CD4-positive, alpha-beta T cell treated with Interleukin-17A for 1 hour (primary cell): Measurements from ENCODE around the gene DIAPH2.
"Not testable (repeated sequence)": the region's sequence is repeated elsewhere in the genome, so short reads cannot be mapped to it uniquely, and the experiment has no call there.

Experiments
- DNase-seq: peaks from one replicate; pipeline ENCODE4 v3.0.0-alpha.2; 2020

Gene DIAPH2

DNA sequence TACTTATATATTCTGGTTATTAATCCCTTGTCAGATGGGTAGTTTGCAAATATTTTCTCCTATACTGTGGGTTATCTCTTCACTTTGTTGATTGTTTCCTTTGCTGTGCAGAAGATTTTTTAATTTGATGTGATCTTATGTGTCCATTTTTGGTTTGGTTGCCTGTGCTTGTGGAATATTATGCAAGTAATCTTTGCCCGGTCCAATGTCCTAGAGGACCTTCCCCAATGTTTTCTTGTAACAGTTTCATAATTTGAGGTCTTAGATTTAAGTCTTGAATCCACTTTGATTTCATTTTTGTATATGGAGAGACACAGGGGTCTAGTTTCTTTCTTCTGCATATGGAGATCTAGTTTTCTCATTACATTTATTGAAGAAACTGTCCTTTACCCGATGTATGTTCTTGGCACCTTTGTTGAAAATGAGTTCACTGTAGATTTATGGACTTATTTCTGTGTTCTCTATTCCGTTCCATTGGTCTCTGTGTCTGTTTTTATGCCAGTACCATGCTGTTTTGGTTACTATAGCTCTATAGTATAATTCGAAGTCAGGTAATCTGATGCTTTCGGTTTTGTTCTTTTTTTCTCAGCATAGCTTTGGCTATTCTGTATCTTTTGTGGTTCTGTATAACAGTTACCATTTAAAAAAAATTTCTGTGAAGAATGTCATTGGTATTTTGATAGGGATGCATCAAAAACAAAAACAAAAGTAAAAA is 34.7 kb downstream of the DIAPH2 start:
- no peak for DNase-seq

DNA sequence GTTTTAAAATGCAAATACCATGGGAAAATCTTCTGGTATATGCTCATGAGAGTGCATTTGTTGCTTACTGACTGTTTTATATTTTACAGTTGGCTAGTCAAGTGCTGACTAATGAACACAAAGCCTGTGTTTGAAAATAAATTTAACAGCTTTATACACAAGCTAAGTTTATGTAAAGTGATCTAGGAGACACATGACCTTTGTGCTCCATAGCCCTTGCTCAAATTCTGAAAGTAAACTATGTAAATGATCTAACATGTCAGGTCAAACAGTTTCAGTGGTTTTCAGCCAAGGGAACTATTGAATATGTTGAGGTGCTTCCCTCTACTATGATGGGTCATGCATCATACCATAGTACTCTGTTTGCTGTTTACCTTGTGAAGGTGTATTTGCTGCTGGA is 36.7 kb downstream of the DIAPH2 start:
- no peak for DNase-seq

DNA sequence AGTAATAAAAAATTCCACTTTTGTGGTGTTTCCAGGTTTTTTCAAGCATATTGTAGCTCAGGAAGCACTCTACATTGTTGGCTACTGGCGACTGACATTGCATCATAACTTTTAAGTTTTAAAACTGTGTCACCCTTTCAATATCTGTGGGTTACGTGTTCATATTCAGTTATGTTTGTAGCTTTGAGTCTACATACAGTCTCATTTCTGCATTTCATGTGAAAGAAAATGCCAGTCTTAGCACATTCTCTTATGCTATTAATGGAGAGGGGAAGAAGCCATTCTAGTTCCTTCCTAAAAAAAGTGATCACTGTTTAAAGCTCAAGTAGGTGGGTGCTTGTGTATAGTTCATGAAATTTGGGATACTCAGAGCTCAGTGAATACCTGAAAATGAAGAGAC is 38.1 kb downstream of the DIAPH2 start:
- no peak for DNase-seq

DNA sequence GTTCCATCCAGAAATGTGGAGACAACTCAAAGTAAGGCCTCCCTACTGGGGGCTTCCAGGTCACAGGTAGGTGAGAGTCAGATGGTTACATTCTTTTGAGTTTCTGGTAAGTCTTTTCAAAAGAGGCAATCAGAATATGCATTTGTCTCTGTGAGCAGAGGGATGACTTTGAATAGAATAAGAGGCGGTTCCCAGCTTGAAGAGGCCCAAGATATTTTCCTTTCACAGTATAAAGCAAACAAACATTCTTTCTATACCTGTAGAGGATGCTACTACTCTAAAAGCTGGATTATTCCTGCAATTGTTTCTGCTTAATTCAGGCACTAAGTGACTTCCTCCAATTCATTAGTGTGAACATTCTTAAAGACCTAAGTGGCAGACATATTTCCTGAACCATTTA is 44.4 kb downstream of the DIAPH2 start:
- DNase-seq: no peak

DNA sequence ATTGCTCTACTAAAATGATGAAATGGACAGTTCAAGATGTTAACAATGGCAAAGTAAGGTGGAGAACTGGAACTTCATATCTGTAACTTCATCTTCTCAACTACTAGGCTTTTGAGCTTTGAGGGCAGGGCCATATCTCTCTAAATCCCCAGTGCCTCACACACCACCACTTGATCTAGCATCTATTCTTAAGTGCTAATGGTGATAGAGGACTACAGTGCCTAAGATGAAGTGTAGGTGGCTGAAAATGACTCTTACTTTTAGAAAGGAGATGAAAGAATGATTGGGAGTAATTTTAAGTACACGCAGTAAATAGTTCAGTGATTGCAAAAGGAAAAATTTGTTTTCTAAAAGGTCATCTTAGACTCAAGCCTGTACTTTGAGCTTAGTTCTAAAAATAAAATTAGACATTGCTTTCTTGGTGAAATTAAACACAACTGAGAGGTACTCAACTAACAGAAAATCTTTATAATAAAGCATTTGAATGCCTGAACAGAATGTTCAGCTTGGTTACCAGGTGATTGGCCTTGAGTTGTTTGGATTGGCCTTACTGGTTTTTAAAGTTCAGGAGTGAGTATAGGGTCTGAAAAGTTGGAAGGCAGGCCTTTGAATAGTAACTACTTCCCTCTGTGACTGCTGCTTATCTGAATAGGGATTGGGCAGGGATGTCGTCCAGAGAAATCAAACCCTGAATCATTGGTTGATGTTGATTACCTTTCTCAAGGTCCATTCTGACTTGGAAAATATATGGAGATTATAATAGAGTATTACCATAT is 45.4 kb downstream of the DIAPH2 start:
- DNase-seq: no peak

DNA sequence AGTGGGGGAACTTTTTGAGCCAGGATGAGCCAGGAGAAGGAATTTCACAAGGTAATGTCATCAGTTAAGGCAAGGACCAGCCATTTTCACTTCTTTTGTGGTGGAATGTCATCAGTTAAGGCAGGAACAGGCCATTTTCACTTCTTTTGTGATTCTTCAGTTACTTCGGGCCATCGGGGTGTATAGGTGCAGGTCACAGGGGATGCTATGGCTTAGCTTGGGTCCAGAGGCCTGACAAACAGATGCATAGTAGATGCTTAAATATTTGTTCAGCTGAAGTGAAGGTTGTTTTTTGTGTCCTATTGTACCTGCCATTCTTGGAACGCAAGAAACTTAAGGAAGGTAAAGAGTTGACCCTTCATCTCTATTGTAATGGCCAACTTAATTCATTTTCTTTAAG is 46.4 kb downstream of the DIAPH2 start:
- DNase-seq: not testable (repeated sequence)

DNA sequence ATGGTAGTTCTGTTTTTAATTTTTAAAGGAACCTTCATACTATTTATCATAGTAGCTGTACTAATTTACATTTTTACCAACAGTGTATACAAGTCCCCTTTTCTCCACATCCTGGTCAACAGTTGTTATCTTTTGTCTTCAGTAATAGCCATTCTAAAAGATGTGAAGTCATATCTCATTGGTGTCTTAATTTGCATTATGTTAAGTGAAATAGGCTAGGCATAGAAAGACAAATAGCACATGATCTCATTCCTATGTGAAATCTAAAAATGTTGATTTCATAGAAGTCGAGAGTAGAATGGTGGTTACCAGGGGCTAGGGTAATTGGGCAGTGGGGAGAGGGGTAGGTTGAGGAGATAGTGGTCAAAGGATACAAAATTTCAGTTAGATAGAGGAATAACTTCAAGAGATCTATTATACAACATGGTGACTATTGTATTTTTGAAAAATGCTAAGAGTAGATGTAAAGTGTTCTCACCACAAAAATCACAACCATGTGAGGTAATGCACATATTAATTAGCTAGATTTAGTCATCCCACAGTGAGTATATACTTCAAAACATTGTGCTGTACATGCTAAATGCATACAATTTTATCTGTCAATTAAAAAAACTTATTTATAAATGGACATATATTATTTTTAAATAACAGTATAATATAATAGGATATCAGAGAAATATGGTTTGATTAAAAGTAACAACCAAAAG is 58.9 kb downstream of the DIAPH2 start:
- no peak for DNase-seq

DNA sequence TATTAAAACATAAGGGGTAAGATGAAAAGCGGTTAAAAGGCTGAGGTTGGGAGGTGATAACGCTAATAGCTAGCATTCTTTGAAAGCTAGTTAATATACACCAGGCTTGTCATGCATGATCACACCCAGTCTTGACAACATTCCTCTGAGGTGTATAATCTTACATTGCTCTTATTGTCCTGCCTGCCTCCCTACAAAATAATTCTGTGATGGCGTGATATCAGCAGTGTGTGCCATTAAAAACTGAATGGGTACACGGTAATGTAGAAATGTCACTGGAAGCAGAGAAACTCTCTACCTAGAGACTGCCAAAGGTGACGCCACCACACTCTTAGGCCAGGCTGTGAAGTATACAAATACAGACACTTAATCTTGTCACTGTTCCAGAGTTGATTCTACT is 68.1 kb downstream of the DIAPH2 start:
- no peak for DNase-seq

DNA sequence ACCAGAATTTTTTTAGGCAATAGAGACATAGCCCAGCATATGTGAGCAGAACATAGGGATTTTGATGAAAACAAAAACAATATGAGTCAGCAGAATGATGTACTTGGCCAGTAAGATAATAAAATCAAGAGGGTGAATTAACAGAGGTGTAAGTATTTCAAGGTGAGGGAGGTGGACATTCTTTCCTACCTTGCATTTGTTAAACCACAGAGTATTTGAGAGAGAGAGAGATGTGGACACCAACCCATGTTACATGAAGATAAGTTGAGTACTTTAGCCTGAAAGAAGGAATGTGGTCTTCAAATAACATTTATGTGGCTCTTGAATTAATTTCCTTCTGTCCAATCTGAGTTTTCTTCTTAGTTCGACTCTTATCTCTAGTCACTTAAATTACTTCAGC is 68.6 kb downstream of the DIAPH2 start:
- no peak for DNase-seq

DNA sequence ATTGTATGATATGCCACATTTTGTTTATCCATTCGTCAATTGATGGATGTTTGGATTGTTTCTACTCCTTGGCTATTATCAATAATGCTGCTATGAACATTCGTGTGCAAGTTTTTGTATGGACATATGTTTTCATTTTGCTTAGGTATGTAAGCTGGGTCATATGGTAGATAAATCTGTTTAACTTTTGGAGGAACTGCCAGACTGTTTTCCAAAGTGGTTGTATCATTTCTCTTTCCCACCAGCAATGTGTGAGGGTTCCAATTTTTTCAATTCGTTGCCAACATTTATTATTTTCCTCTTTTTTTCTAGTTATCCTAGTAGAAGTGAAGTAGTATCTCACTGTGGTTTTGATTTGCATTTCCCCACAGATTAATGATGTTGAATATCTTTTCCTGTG is 71.8 kb downstream of the DIAPH2 start:
- no peak for DNase-seq

DNA sequence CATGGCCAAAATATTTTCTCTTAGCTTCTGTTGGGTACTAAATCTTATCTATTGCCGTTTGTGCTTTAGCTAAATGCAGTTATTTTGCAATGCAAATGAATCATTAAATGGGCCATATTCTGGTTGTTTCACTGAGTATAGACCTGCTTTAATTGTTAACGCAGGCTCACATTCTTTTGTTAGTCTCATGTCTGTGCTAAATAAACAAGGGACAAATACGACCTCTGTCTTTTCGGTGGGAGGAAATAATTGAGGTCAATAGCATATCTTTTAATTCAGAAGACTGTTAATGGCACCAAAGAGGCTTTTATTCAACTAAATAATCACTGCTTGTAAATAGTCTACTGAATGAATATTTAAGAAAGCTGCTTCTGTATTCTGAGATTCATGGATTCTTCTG is 76.9 kb downstream of the DIAPH2 start:
- no peak for DNase-seq

DNA sequence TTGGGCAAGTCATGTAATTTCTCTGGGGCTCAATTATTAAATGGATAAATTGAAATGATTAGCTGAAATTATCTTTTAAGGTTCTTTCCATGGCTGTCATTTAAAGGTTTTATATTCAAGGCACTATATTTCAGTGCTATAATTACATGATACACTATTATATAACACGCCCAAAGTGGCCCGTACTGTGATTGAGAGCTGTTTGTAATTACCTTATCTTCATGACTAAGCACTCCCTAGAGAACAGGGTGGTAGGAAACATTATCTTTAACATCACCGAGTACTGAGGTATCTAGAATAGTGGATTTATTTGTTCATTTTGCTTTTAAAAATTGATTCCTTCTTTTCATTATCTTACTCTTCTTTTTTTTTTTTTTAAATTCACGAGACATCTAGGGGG is 79.0 kb downstream of the DIAPH2 start:
- DNase-seq: no peak

DNA sequence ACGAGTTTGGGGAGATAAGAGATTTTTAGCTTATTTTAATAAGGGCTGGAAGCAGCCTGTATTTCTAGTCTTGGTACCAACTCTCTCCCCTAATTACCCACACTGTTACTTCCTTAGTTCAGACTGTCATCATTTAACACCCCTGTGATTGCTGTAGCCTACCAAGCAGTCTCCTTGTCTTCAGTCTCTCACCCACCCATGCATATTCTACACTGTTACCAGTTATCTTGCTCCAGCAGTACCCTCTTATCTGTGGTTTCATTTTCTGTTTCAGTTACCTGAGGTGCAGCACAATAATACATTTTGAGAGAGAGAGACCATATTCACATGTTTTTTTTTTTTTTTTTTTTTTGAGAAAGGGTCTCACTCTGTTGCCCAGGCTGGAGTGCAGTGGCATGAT is 80.2 kb downstream of the DIAPH2 start:
- DNase-seq: peak; percentile 2

DNA sequence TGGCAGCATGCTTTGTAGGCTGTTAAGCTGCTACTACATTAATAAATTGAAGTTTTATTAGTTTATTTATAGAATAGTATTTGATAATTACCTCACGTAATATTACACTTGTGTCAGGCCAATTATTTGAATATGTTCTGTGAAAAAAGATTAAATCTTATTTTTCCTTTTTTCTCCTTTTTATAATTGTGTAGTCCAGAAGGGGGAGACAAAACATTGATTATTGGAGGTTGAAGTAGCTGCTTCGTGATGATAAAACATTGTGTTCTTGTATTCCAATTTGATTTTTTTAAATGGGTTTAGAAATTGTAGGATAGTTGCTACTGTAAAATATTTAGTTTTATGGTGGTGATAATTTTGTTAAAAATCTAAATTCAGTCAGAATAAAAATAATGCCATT is 85.7 kb downstream of the DIAPH2 start:
- DNase-seq: no peak

DNA sequence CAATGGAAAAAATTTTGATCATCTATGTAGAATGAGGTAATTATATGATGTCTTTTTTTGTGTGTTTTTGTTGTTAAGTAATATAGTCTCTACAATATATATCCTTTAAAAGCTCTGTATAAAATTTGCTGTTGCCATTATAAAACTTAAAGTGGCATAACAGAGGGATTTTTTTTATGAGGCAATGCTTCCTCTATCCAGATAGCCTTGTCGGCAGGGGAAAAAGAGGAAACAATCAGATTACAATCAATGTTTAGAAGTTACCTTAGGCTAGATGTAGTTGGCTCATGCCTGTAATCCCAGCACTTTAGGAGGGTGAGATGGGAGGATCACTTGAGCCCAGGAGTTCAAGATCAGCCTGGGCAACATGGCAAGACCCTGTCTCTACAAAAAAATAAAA is 86.8 kb downstream of the DIAPH2 start:
- no peak for DNase-seq

DNA sequence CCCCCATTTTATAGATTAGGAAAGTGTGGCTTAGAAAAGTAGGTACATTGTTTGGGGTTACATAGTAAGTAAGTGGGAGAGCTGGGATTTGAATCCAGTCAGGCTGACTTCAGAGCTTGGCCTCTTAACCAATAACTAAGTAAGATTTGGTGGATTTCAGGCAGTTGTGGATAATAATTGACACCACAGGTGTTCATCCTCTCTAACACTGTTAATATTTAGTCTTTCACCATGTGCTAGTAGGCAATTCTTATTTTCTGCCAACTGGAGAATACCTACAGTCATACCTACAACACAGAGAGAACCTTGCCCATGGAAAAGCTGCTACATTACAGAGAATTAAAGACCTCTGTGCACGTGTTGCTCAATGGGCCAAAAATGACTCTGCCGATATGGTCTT is 89.5 kb downstream of the DIAPH2 start:
- no peak for DNase-seq

DNA sequence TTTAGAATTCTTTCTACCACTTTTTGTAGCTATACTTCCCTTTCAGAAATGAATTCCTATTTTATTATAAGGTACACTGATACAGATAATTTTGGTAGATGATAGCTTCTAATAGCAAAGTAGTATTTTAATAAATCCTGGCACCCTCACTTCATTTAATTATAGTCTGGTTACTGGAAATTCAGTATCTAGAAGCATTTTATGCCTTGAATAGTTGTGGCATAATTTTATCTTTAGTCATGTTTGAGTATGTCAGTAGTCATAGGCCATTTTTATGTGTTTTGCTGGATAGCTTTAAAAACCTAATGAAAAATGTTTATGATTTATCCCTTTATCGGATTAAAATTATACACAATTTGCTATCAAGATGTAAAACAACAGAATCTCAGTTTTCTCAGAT is 92.3 kb downstream of the DIAPH2 start:
- DNase-seq: no peak

DNA sequence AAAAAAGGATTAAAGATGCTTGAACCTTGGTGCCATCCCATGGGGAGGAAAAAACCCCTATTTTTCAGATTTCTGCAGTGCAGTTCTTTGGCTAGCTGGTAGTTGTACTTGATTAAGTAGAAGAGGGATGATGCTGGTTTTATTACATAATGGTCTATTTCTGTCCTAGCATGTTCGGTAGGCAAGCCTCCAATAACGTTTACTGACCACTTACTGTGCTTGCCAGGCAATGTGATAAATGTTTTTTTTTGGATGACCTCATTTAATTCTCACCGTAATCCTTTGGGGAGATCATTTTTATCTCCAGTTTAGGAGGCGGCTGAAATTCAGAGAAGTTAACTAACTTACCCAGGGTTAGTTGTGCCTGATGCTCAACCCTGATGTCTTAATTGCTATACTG is 106.9 kb downstream of the DIAPH2 start:
- DNase-seq: no peak

DNA sequence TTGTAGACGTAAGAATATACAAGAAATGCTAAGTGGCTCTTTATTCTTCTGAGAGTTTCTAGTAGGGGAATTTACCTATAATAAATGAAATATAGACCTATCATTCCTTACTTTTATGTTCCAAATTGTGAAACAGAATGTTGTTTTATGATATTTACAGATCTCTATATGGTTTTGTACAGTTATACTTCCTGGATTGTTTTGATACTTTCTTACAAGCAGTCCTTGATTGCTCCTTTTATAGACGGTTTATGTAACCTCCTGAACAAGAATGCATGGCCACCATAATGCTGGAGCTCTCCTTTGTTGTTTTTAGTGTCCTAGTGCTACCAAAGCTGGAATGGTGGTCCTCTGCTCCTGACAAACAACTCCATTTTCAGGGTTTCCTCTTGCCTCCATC is 107.4 kb downstream of the DIAPH2 start:
- DNase-seq: no peak

DNA sequence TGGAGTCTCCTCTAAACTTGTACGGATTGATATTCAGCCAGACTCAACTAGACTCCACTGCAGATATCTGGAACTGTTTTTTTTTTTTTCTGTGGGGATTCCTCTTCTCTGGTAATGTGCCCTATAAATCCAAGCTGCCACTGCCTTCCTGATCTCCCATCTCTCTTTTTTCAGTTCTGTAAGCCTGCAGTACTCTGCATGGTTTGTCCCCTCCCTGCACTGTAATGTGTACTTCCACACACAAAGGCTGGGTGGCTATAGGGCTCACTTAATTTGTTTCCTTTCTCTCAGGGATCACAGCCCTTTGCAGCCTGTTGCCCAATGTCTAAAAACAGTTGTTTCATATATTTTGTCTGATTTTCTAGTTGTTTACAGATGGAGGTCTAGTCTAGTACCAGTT is 114.3 kb downstream of the DIAPH2 start:
- no peak for DNase-seq

DNA sequence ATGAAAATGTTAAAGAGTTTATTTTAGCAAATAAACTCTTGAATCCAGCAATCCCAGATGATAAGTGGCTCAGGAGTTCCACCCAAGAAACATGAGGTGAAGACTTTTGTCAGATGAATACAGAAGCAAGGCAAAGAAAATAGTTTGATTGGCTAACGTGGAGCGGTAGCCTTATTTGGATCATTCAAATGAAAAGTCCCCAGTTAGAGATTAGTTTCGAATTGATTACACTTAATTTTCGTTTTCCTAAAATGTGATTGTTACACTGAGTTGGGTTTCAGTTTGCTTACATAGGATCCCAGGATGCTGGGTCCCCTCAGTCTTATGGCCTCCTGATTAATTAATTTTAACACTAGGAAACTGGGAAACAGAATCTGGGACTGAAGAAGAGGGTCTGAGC is 122.7 kb downstream of the DIAPH2 start:
- DNase-seq: no peak

DNA sequence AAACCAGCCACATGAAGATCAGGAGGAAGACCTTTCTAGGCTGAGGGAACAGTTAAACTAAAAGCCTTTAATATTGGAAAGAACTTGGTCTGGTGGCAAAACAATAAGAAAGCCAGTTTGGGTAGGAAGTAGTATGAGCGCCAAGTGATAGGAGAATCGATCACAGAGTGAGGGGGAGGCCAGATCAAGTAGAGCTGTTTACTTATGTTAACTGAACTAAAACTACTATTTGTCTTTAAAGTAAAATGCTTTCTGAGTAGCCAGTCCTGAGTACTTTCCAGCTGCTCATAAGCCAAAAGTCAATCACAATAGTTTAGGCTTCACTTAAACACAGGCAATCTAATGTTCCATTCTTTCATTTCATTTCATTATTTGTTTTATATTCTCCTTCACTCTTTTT is 136.3 kb downstream of the DIAPH2 start:
- DNase-seq: no peak

DNA sequence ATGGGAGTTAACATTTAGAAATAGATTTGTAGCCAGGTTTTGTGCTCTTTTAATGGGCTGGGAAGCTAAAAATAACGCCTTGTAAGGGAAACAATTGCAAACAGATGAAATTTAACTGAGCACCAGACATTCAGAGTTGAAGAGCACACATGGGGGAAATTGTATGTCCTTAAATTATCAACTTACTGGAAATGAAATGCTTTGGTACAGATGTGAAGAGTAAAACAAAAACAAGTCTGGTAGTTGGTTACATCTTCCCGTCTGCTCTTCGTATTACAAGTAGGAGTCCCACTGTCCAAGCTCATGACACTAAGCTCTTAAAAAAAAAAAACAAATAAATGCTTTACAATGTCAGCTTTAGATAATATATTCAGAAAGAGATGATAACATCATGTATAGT is 139.5 kb downstream of the DIAPH2 start:
- DNase-seq: no peak

DNA sequence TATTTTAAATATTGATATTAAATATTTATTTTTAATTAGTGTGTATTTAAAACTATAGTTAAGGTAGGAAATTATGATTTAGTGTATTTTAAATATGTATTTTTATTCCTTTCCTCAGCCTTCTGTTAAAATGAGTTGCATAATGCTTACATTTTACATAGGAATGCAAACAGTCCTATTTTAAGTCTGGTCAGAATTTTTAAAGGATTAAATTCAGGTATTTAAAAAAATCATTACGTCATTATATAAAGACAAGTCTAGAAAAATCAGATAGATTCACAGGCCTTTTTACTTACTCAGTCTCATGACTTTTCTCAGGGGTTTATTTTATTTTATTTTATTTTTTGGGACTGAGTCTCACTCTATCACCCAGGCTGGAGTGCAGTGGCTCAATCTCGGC is 148.7 kb downstream of the DIAPH2 start:
- no peak for DNase-seq
